CD4-positive, CD25-positive, alpha-beta regulatory T cell (primary cell): ENCODE results near the gene CCSAP. TPM values are rescaled to one million over a fixed set of nuclear protein-coding genes. Genes with fewer than 3 reads are reported as not detected.

Experiments
- ATAC-seq, 2 donors: fragments of 150-1000 bp; cut with Tn5 transposase; one replicate each; pipeline ENCODE4 v1.10.0; 2021; ENCODE audit warnings: low read depth in 2 of 2, moderate number of reproducible peaks in 2 of 2, moderate library complexity in 1 of 2
- DNase-seq, 3 donors: peaks; one replicate each; pipeline versions ENCODE4 v3.0.0 to v3.0.0-alpha.2; 2012 to 2022; ENCODE audit warnings: mixed read lengths in 1 of 3
- H3K27ac ChIP-seq: one replicate; pipeline ENCODE4 v1.7.0; 2013; ENCODE audit warnings: mild to moderate bottlenecking, low read length; ENCODE audit not compliant: insufficient read depth, poor library complexity, severe bottlenecking
- H3K27me3 ChIP-seq: one replicate; pipeline ENCODE4 v1.7.0; 2013; ENCODE audit warnings: low read length; ENCODE audit not compliant: control insufficient read depth, insufficient read depth
- H3K36me3 ChIP-seq: one replicate; pipeline ENCODE4 v1.7.0; 2013; ENCODE audit warnings: mild to moderate bottlenecking, low read length, moderate library complexity; ENCODE audit not compliant: control insufficient read depth, insufficient read depth
- H3K4me1 ChIP-seq: 2 replicates; pipeline ENCODE4 v1.7.0; 2013; ENCODE audit warnings: mild to moderate bottlenecking, low read length; ENCODE audit not compliant: insufficient read depth, control insufficient read depth, poor library complexity, severe bottlenecking
- H3K4me3 ChIP-seq: one replicate; pipeline ENCODE4 v1.7.0; 2013; ENCODE audit warnings: low read depth, mild to moderate bottlenecking, low read length, moderate library complexity
- H3K9me3 ChIP-seq, 2 experiments: 1 replicate in 1 of 2; 2 replicates in 1 of 2; pipeline ENCODE4 v1.7.0; 2013; ENCODE audit warnings: low read length in 2 of 2, mild to moderate bottlenecking in 1 of 2, moderate library complexity in 1 of 2; ENCODE audit not compliant: control insufficient read depth in 2 of 2
- H3K27ac Mint-ChIP-seq, 3 donors: one replicate each; pipeline ENCODE4 v1.8.0; 2020 to 2022; ENCODE audit warnings: mild to moderate bottlenecking in 3 of 3, mixed read lengths in 3 of 3, moderate library complexity in 2 of 3
- H3K27me3 Mint-ChIP-seq: one replicate; pipeline ENCODE4 v1.8.0; 2022; ENCODE audit warnings: mild to moderate bottlenecking, mixed read lengths
- H3K36me3 Mint-ChIP-seq: one replicate; pipeline ENCODE4 v1.8.0; 2020; ENCODE audit warnings: mixed read lengths
- H3K4me1 Mint-ChIP-seq, 4 donors: one replicate each; pipeline ENCODE4 v1.8.0; 2020 to 2022; ENCODE audit warnings: mixed read lengths in 4 of 4, mild to moderate bottlenecking in 1 of 4
- H3K4me3 Mint-ChIP-seq, 4 donors: one replicate each; pipeline ENCODE4 v1.8.0; 2020 to 2022; ENCODE audit warnings: mild to moderate bottlenecking in 4 of 4, mixed read lengths in 4 of 4, moderate library complexity in 3 of 4
- H3K9me3 Mint-ChIP-seq, 7 donors: one replicate each; pipeline ENCODE4 v1.8.0; 2020 to 2022; ENCODE audit warnings: mixed read lengths in 7 of 7, mild to moderate bottlenecking in 3 of 7, moderate library complexity in 2 of 7
- polyA plus RNA-seq, 4 donors: library from polyadenylated mRNA; unstranded; fragments of 300-500 nt; fragmentation: Illumina TruSeq; gene quantifications; one replicate each; pipeline ENCODE4 v1.2.3, GENCODE V29; 2021
- total RNA-seq: library from RNA; stranded (reverse); gene quantifications from one replicate; pipeline ENCODE4 v1.2.3, GENCODE V29; 2022

CCSAP gene
- total and polyA plus RNA-seq, 5 donors from 2014 or later: 1.5 to 8.9 (median 2.8) TPM

GRCh38 chr1:229275005-229275404 lies 67.8 kb downstream of the CCSAP start:
- Histone ChIP-seq H3K9me3 (no peaks in the 10 kb centered on the region), H3K36me3 (peaks cover 2% of the 10 kb centered on the region), H3K4me1 (peaks cover 28% of the 10 kb centered on the region), H3K27ac (no peak overlapping the region), H3K27me3 (no peaks in the 10 kb centered on the region), H3K4me3 (no peak overlapping the region)
- Mint-ChIP-seq H3K27ac (no peak overlapping the region), H3K36me3 (peaks cover 2% of the 10 kb centered on the region), H3K4me3 (peak overlapping the region in 1 of 4 donors; percentile 17), H3K27me3 (no peaks in the 10 kb centered on the region), H3K4me1 (peaks cover 30 to 55% (median 41%) of the 10 kb centered on the region in 4 donors), H3K9me3 (peaks cover 0 to 6% (median 0%) of the 10 kb centered on the region in 7 donors)
- no peak for ATAC-seq
- no peak for DNase-seq

GRCh38 chr1:229273507-229274232 lies 69.2 kb downstream of the CCSAP start:
- H3K4me3 Mint-ChIP-seq: peak overlapping the region in 2 of 4 donors; percentile 95 to 99
- no peak for DNase-seq
- H3K27ac Mint-ChIP-seq: no peak overlapping the region

GRCh38 chr1:229272164-229273158 lies 70.4 kb downstream of the CCSAP start:
- Histone ChIP-seq H3K27me3 (no peaks in the 10 kb centered on the region), H3K4me3 (peak overlapping the region; percentile 98), H3K4me1 (peaks cover 28% of the 10 kb centered on the region), H3K9me3 (no peaks in the 10 kb centered on the region), H3K27ac (no peak overlapping the region), H3K36me3 (no peaks in the 10 kb centered on the region)
- peaks cover 0 to 6% (median 0%) of the 10 kb centered on the region in 7 donors for H3K9me3 Mint-ChIP-seq
- peaks cover 26 to 47% (median 36%) of the 10 kb centered on the region in 4 donors for H3K4me1 Mint-ChIP-seq
- DNase-seq (no peak), ATAC-seq (no peak)
- H3K27me3 Mint-ChIP-seq: no peaks in the 10 kb centered on the region
- H3K27ac Mint-ChIP-seq: peak overlapping the region in 2 of 3 donors; percentile 86 to 91
- H3K36me3 Mint-ChIP-seq: no peaks in the 10 kb centered on the region
- peak overlapping the region; percentile 95 to 99 (median 96) for H3K4me3 Mint-ChIP-seq

More at GRCh38 chr1:229273507-229274232, 69.2 kb downstream of the CCSAP start:
- H3K4me3 ChIP-seq: no peak overlapping the region
- Mint-ChIP-seq H3K36me3 (no peaks in the 10 kb centered on the region), H3K9me3 (peaks cover 0 to 6% (median 0%) of the 10 kb centered on the region in 7 donors), H3K27me3 (no peaks in the 10 kb centered on the region), H3K4me1 (peaks cover 26 to 47% (median 36%) of the 10 kb centered on the region in 4 donors)
- H3K9me3 ChIP-seq: no peaks in the 10 kb centered on the region
- ATAC-seq: no peak
- no peak overlapping the region for H3K27ac ChIP-seq
- peaks cover 28% of the 10 kb centered on the region for H3K4me1 ChIP-seq
- peaks cover 2% of the 10 kb centered on the region for H3K36me3 ChIP-seq
- H3K27me3 ChIP-seq: no peaks in the 10 kb centered on the region

GRCh38 chr1:229271448-229272159 lies 71.2 kb downstream of the CCSAP start:
- Mint-ChIP-seq H3K36me3 (no peaks in the 10 kb centered on the region), H3K4me3 (peak overlapping the region; percentile 95 to 99 (median 96)), H3K27me3 (no peaks in the 10 kb centered on the region), H3K4me1 (peaks cover 26 to 49% (median 37%) of the 10 kb centered on the region in 4 donors), H3K27ac (peak overlapping the region; percentile 86 to 91 (median 91)), H3K9me3 (peaks cover 0 to 7% (median 2%) of the 10 kb centered on the region in 7 donors)
- Histone ChIP-seq H3K4me1 (peaks cover 28% of the 10 kb centered on the region), H3K27ac (no peak overlapping the region), H3K4me3 (peak overlapping the region; percentile 98), H3K27me3 (no peaks in the 10 kb centered on the region), H3K9me3 (no peaks in the 10 kb centered on the region), H3K36me3 (no peaks in the 10 kb centered on the region)
- peak; percentile 60 to 62 for ATAC-seq
- peak; percentile 17 to 66 (median 22) for DNase-seq

Other genes with a start within 250 kb of the CCSAP start
- 33.4 TPM for gene RAB4A, start 71.9 kb downstream of the CCSAP start, total RNA-seq
- 10 to 100 TPM; 23.2 to 27.1 (median 24.3) TPM for gene RAB4A, start 71.9 kb downstream of the CCSAP start, polyA plus RNA-seq
- not detected for gene ACTA1, start 91.0 kb upstream of the CCSAP start, total RNA-seq
- gene ACTA1, start 91.0 kb upstream of the CCSAP start, polyA plus RNA-seq: not detected
- 33.1 TPM for gene NUP133, start 165.3 kb upstream of the CCSAP start, total RNA-seq
- gene NUP133, start 165.3 kb upstream of the CCSAP start, polyA plus RNA-seq: 10 to 100 TPM; 12.2 to 20.9 (median 15.5) TPM
- gene ABCB10, start 215.7 kb upstream of the CCSAP start, total RNA-seq: 17.1 TPM
- 10 to 100 TPM; 10.5 to 20.0 (median 16.2) TPM for gene ABCB10, start 215.7 kb upstream of the CCSAP start, polyA plus RNA-seq